Cerebellar cortex (tissue), 1 donor: ENCODE measurements around the gene KDM5B.
A peak's percentile ranks its signal among the peaks of the same experiment; 100 is the strongest.
"Not testable (repeated sequence)": the region's sequence is repeated elsewhere in the genome, so short reads cannot be mapped to it uniquely, and the experiment has no call there.

Experiments
- DNase-seq: peaks from one replicate; pipeline ENCODE4 v3.0.0-alpha.2; 2015; ENCODE audit warnings: low spot score

Gene KDM5B

GRCh38 chr1:202812176-202813026 is 4.2 kb upstream of the KDM5B start:
- DNase-seq: no peak

- DNase-seq: no peak
These were observed 3.3 kb upstream of the KDM5B start for GRCh38 chr1:202811296-202812175.

GRCh38 chr1:202810615-202811295 is 2.5 kb upstream of the KDM5B start, which contains the start of gene PCAT6:
TSS of gene PCAT6 (plus strand) at chr1:202810954.
- peak; percentile 97 for DNase-seq

- no peak for DNase-seq
These were observed 2.0 kb upstream of the KDM5B start for GRCh38 chr1:202810193-202810614.

GRCh38 chr1:202809597-202810159 is 1.5 kb upstream of the KDM5B start:
- DNase-seq: no peak

GRCh38 chr1:202807451-202807925 is 733 bp downstream of the KDM5B start:
- DNase-seq: no peak

GRCh38 chr1:202806845-202807450 is 1.3 kb downstream of the KDM5B start:
- DNase-seq: peak; percentile 24

- DNase-seq: no peak
These were observed 2.1 kb downstream of the KDM5B start for GRCh38 chr1:202805886-202806844.

- DNase-seq: no peak
These were observed 4.1 kb downstream of the KDM5B start for GRCh38 chr1:202804126-202804525.

GRCh38 chr1:202802998-202803932 is 5.0 kb downstream of the KDM5B start:
- DNase-seq: no peak

GRCh38 chr1:202802034-202802433 is 6.2 kb downstream of the KDM5B start:
- no peak for DNase-seq

GRCh38 chr1:202801175-202801574 is 7.0 kb downstream of the KDM5B start:
- no peak for DNase-seq

GRCh38 chr1:202800742-202801141 is 7.5 kb downstream of the KDM5B start:
- DNase-seq: no peak

GRCh38 chr1:202798792-202799331 is 9.4 kb downstream of the KDM5B start:
- DNase-seq: no peak

GRCh38 chr1:202798260-202798659 is 10.0 kb downstream of the KDM5B start:
- no peak for DNase-seq

GRCh38 chr1:202796670-202797069 is 11.6 kb downstream of the KDM5B start:
- DNase-seq: no peak

- not testable (repeated sequence) for DNase-seq
These were observed 13.3 kb downstream of the KDM5B start for GRCh38 chr1:202794931-202795330.

GRCh38 chr1:202794051-202794740 is 14.0 kb downstream of the KDM5B start:
- DNase-seq: peak; percentile 25
